PC-3 (cell line): ENCODE measurements around the gene ZNF23. TPM values are rescaled to one million over a fixed set of nuclear protein-coding genes. Genes with fewer than 3 reads are reported as not detected.

Source experiments
- ATAC-seq: fragments of 200-7000 bp; cut with Tn5 transposase; 2 replicates; pipeline ENCODE4 v1.9.1; 2020; ENCODE audit warnings: mild to moderate bottlenecking, moderate library complexity
- Bru-seq: library from RNA; stranded (reverse); fragments of 400-500 nt; gene quantifications from one replicate; lab custom pipeline; 2021; lab: Mats Ljungman, UMichigan
- BruChase-seq, 2 experiments: library from RNA; stranded (reverse); fragments of 400-500 nt; gene quantifications; one replicate each; lab custom pipeline; 2021; lab: Mats Ljungman, UMichigan
- BruUV-seq: library from RNA; stranded (reverse); fragments of 400-500 nt; replicated peaks from 2 replicates; lab custom pipeline; 2021; lab: Mats Ljungman, UMichigan
- CTCF ChIA-PET: fragments of 300-600 bp; sonication (Branson Sonifier 250); formaldehyde crosslinking; loops from one replicate; lab custom pipeline; 2022; ENCODE audit warnings: antibody characterized with exemption; lab: Charles Lee
- POLR2A ChIA-PET: fragments of 300-600 bp; sonication (Branson Sonifier 250); formaldehyde crosslinking; loops from one replicate; lab custom pipeline; 2022; ENCODE audit warnings: antibody characterized with exemption; ENCODE audit not compliant: unreplicated experiment; lab: Charles Lee
- DNase-seq: peaks from one replicate; pipeline ENCODE4 v3.0.0-alpha.2; 2015
- H2AFZ ChIP-seq: fragments of 300-600 bp; sonication (generic); 2 replicates; pipeline ENCODE4 v1.6.0; 2016; ENCODE audit warnings: antibody characterized with exemption, low read length
- H3F3A ChIP-seq: fragments of 300-600 bp; sonication (generic); one replicate; pipeline ENCODE4 v1.6.0; 2017; ENCODE audit warnings: antibody characterized with exemption, low read length, control low read depth, mild to moderate bottlenecking; ENCODE audit not compliant: unreplicated experiment
- H3K27ac ChIP-seq: fragments of 300-600 bp; sonication (generic); 2 replicates; pipeline ENCODE4 v1.5.1; 2016; ENCODE audit warnings: mild to moderate bottlenecking, low read length
- H3K27me3 ChIP-seq: fragments of 300-600 bp; sonication (generic); 2 replicates; pipeline ENCODE4 v1.6.1; 2016; ENCODE audit warnings: low read length, mixed read lengths
- H3K36me3 ChIP-seq: fragments of 300-600 bp; sonication (generic); 2 replicates; pipeline ENCODE4 v1.6.1; 2016; ENCODE audit warnings: low read depth, mixed run types, low read length, mixed read lengths
- H3K4me1 ChIP-seq: fragments of 300-600 bp; sonication (generic); 2 replicates; pipeline ENCODE4 v1.5.1; 2016; ENCODE audit warnings: low read length; ENCODE audit not compliant: insufficient read depth
- H3K4me2 ChIP-seq: fragments of 300-600 bp; sonication (generic); 2 replicates; pipeline ENCODE4 v1.6.0; 2016; ENCODE audit warnings: low read length
- H3K4me3 ChIP-seq: fragments of 300-600 bp; sonication (generic); 2 replicates; pipeline ENCODE4 v1.5.1; 2016; ENCODE audit warnings: mild to moderate bottlenecking, low read length, mixed read lengths
- H3K79me2 ChIP-seq: fragments of 300-600 bp; sonication (generic); 2 replicates; pipeline ENCODE4 v1.6.1; 2017; ENCODE audit warnings: low read length, mixed read lengths
- H3K9ac ChIP-seq: fragments of 300-600 bp; sonication (generic); 2 replicates; pipeline ENCODE4 v1.6.0; 2016; ENCODE audit warnings: mild to moderate bottlenecking, low read length
- H3K9me2 ChIP-seq: fragments of 300-600 bp; sonication (generic); replicated peaks from 2 replicates; pipeline ENCODE4 v1.6.1; 2016; ENCODE audit warnings: mixed run types, low read length, mixed read lengths
- H3K9me3 ChIP-seq: fragments of 300-600 bp; sonication (generic); 2 replicates; pipeline ENCODE4 v1.6.1; 2016; ENCODE audit warnings: low read length, mixed read lengths
- H4K20me1 ChIP-seq: fragments of 300-600 bp; sonication (generic); 2 replicates; pipeline ENCODE4 v1.6.1; 2016; ENCODE audit warnings: low read length, mixed read lengths
- EZH2 ChIP-seq: fragments of 300-600 bp; sonication (generic); IDR thresholded peaks from one replicate; pipeline ENCODE4 v1.6.1; 2017; ENCODE audit warnings: antibody characterized with exemption, mild to moderate bottlenecking, low read length; ENCODE audit not compliant: unreplicated experiment
- EZH2phosphoT487 ChIP-seq: fragments of 300-600 bp; sonication (generic); IDR thresholded peaks from 2 replicates; pipeline ENCODE4 v1.6.1; 2018; ENCODE audit warnings: mild to moderate bottlenecking, antibody characterized with exemption, low read length, borderline replicate concordance
- intact Hi-C: fragments of 100-400 bp; cut with micrococcal nuclease; formaldehyde crosslinking; loops from 2 replicates; pipeline ENCODE4 v1.9.0; 2023
- long read RNA-seq: library from polyadenylated mRNA; unstranded; transcript quantifications from one replicate; pipeline ENCODE4 v2.0.0, GENCODE V29; 2021; ENCODE audit not compliant: unreplicated experiment
- total RNA-seq: library from RNA; depleted of rRNA; stranded (reverse); fragments of >200 nt; gene quantifications from 2 replicates; pipeline ENCODE4 v1.2.3, GENCODE V29; 2014; rRNA removed
- TF ChIP-seq, protein P1 (sequence below): fragments of 300-600 bp; sonication (generic); conservative IDR thresholded peaks from 2 replicates; pipeline ENCODE4 v1.5.1; 2017; ENCODE audit warnings: antibody characterized with exemption, low read depth, mild to moderate bottlenecking, low read length

The ZNF23 gene
- total RNA-seq, result 6.6 and 7.5 TPM in 2 replicates
- Bru-seq, nascent RNA, result percentile 82 among the genes with signal in this experiment
- BruChase-seq, experiment 1, labeled RNA remaining after a 6-hour chase, result percentile 80 among the genes with signal in this experiment
- percentile 80 among the genes with signal in this experiment for BruChase-seq, experiment 2, labeled RNA remaining after a 2-hour chase
- long read RNA-seq, full-length matches to known transcripts, result 5 of 20 reads
- long read RNA-seq, partial matches to known transcripts, result 0 of 20 reads
- long read RNA-seq, other reads (novel, unspliced or antisense), result 15 of 20 reads

DNA sequence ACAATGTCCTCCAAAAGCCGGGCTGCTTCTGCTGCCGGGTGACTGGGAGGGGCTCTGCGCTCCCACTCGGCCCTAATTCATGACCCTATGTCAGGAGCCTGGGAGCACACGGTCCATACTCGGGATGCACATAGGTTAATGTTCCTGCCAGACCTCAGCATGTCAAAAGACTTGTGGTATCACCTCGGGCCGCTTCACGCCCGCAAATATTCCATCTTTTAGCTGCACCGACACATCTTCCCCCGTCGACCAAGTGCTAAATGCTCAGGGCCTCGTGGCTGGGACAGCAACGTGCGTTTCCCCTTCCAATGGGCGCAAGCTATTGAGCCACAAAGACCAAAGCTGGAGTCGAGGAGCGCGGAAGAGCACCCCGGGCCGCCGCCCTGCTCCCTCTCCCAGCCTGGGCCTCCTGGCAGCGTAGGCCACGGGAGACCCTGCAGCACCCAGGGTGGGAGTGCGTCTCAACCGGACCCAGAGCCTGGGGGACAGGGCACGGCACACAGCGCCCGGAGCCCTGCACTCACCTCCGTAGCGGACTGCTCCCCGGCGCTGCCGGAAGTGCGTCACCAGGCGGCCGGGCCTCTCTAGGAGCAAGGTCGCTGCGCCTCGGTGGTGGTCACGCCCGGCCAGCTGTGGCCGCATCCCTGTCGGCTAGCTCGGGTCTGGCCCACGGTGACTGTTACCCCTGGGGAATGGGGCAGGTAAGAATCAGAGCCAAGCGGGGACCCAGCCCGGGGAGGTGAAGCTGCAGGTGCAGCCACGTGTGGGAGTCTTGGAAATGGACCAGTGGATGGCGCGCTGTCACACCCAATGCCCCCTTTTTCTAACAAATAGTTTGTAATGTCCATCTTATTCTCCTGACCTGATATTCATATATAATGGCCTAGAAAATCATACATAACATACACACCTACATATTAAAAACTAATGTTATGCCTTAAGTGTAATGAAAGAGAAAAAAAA is at the start of gene ZNF23:
ZNF23 (minus strand) TSS at position 562 of the 963 bp plus-strand sequence. CDS start 5,451 bp downstream, outside the sequence.
- peaks cover 42% of the 10 kb centered on the region for H3K79me2 ChIP-seq
- TSS peak; percentile 82 for BruUV-seq

DNA sequence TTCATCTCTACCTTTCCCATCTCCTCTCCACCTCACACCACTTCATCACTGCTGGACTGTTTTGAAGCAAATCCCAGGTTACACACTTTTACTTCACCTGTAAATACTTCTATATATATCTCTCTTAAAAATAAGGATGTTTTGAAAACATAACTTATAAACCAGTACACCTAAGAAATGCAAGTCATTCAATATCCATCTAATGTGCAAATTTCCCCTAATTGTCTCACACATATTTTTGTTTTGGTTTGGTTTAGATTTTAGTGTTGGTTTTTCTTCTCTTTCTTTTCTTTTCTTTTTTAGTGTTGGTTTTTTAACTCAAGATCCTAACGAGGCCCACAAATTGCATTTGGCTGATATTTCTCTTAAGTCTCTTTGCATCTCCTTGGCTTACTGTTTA is 45.0 kb upstream of the ZNF23 start:
- Histone ChIP-seq H2AFZ (no peak overlapping the region), H3K9me2 (no peaks in the 10 kb centered on the region), H3K4me2 (no peak overlapping the region), H3K79me2 (no peaks in the 10 kb centered on the region), H3F3A (no peaks in the 10 kb centered on the region), H4K20me1 (no peaks in the 10 kb centered on the region), H3K4me3 (no peak overlapping the region), H3K27me3 (peaks cover 7% of the 10 kb centered on the region; the same call in 1 of the 2 replicates), H3K27ac (no peak overlapping the region), H3K9ac (no peak overlapping the region), H3K9me3 (no peaks in the 10 kb centered on the region), H3K36me3 (no peaks in the 10 kb centered on the region), H3K4me1 (no peaks in the 10 kb centered on the region)
- intact Hi-C loops, result no loop called here
- ATAC-seq (no peak), DNase-seq (no peak)
- CTCF ChIA-PET, result no interaction called here
- POLR2A ChIA-PET, result no interaction called here
- BruUV-seq, result no TSS peak
- TF ChIP-seq, protein P1, sequence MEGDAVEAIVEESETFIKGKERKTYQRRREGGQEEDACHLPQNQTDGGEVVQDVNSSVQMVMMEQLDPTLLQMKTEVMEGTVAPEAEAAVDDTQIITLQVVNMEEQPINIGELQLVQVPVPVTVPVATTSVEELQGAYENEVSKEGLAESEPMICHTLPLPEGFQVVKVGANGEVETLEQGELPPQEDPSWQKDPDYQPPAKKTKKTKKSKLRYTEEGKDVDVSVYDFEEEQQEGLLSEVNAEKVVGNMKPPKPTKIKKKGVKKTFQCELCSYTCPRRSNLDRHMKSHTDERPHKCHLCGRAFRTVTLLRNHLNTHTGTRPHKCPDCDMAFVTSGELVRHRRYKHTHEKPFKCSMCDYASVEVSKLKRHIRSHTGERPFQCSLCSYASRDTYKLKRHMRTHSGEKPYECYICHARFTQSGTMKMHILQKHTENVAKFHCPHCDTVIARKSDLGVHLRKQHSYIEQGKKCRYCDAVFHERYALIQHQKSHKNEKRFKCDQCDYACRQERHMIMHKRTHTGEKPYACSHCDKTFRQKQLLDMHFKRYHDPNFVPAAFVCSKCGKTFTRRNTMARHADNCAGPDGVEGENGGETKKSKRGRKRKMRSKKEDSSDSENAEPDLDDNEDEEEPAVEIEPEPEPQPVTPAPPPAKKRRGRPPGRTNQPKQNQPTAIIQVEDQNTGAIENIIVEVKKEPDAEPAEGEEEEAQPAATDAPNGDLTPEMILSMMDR, result no peak
- TF ChIP-seq EZH2phosphoT487 (no peak), EZH2 (no peak)

More for the DNA sequence above, at the start of gene ZNF23:
- peaks cover 3% of the 10 kb centered on the region for H3F3A ChIP-seq
- H3K27ac ChIP-seq, result peak within 1 kb of the TSS; percentile 15; the same call in 1 of the 2 replicates
- no peaks in the 10 kb centered on the region for H3K36me3 ChIP-seq
- peaks cover 13% of the 10 kb centered on the region for H3K4me1 ChIP-seq
- ChIA-PET POLR2A (no interaction called here), CTCF (interaction anchor here (0.6 kb wide), 1 partner anchor 49 kb away, joined by 3 read pairs; no protein-coding TSS in a partner anchor)
- no peaks in the 10 kb centered on the region for H3K27me3 ChIP-seq
- H3K4me2 ChIP-seq, result peak within 1 kb of the TSS; percentile 96
- DNase-seq (peak; percentile 66), ATAC-seq (peak; percentile 93)
- no peaks in the 10 kb centered on the region for H4K20me1 ChIP-seq
- peak within 1 kb of the TSS; percentile 90 for H3K9ac ChIP-seq
- TF ChIP-seq EZH2 (no peak), EZH2phosphoT487 (no peak)
- TF ChIP-seq, protein P1, result no peak
- no peaks in the 10 kb centered on the region for H3K9me3 ChIP-seq
- H3K4me3 ChIP-seq, result peak within 1 kb of the TSS; percentile 86
- peak within 1 kb of the TSS; percentile 88 for H2AFZ ChIP-seq
- intact Hi-C loops, result loop anchor here (1.0 to 2.0 kb wide), 2 partner anchors 13 to 22 kb away; no protein-coding TSS in a partner anchor
- no peaks in the 10 kb centered on the region for H3K9me2 ChIP-seq
